Measurements from ENCODE around the gene SPRY2.

The SPRY2 gene, protein sequence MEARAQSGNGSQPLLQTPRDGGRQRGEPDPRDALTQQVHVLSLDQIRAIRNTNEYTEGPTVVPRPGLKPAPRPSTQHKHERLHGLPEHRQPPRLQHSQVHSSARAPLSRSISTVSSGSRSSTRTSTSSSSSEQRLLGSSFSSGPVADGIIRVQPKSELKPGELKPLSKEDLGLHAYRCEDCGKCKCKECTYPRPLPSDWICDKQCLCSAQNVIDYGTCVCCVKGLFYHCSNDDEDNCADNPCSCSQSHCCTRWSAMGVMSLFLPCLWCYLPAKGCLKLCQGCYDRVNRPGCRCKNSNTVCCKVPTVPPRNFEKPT
- long read RNA-seq, donor 1, transcript SPRY2-202 (2 exons, 2,111 nt), result major isoform, 24 of 38 reads
- long read RNA-seq, donor 1, partial matches to known transcripts, result 14 of 38 reads
- long read RNA-seq, donor 1, other reads (novel, unspliced or antisense), result 0 of 38 reads
- long read RNA-seq, donor 2, transcript SPRY2-202 (2 exons, 2,111 nt), result major isoform, 17 of 22 reads
- long read RNA-seq, donor 2, partial matches to known transcripts, result 5 of 22 reads
- long read RNA-seq, donor 2, other reads (novel, unspliced or antisense), result 0 of 22 reads
- long read RNA-seq, donor 3, transcript SPRY2-202 (2 exons, 2,111 nt), result major isoform, 8 of 8 reads
- long read RNA-seq, donor 3, partial matches to known transcripts, result 0 of 8 reads
- long read RNA-seq, donor 3, other reads (novel, unspliced or antisense), result 0 of 8 reads
- long read RNA-seq, donor 4, transcript SPRY2-202 (2 exons, 2,111 nt), result major isoform, 12 of 12 reads
- long read RNA-seq, donor 4, partial matches to known transcripts, result 0 of 12 reads
- long read RNA-seq, donor 4, other reads (novel, unspliced or antisense), result 0 of 12 reads
- long read RNA-seq, donor 5, transcript SPRY2-202 (2 exons, 2,111 nt), result major isoform, 16 of 16 reads
- long read RNA-seq, donor 5, partial matches to known transcripts, result 0 of 16 reads
- long read RNA-seq, donor 5, other reads (novel, unspliced or antisense), result 0 of 16 reads
- long read RNA-seq, donor 6, transcript SPRY2-202 (2 exons, 2,111 nt), result major isoform, 31 of 31 reads
- long read RNA-seq, donor 6, partial matches to known transcripts, result 0 of 31 reads
- long read RNA-seq, donor 6, other reads (novel, unspliced or antisense), result 0 of 31 reads
- long read RNA-seq, donor 7, transcript SPRY2-202 (2 exons, 2,111 nt), result major isoform, 35 of 36 reads
- long read RNA-seq, donor 7, partial matches to known transcripts, result 0 of 36 reads
- long read RNA-seq, donor 7, other reads (novel, unspliced or antisense), result 0 of 36 reads
- long read RNA-seq, donor 8, transcript SPRY2-202 (2 exons, 2,111 nt), result major isoform, 27 of 29 reads
- long read RNA-seq, donor 8, partial matches to known transcripts, result 0 of 29 reads
- long read RNA-seq, donor 8, other reads (novel, unspliced or antisense), result 0 of 29 reads

DNA sequence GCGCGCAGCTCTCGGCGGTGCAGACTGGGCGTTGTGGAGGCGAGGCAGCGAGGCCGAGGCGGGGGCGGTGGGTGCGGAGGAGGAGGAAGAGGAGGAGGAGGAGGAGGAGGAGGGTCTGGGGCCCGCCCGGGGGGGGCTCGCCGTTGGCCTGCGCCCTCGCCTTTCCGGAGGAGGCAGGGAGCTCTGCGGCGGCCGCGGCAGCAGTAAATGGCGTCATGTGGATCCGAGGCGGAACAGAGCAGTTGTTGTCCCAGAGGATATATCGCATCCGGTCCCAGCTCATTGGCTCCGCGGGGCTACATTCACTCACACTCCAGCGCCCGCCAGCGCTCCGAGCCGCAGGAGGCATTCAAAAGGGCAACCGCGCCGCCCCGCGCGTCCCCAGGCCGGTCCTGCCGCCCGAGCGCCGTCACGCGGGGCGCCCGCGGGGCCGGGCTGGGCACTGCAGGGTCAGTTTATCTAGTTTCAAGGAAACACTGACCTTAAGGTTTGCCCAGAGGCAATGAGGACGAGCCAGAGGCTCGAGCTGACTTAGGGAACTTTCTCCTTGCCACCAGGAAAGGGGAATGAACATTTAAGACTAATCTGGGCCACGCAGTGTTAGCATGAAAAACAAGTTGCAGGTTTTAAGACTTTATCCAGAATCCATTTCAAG is at the start of gene SPRY2:
TSS of gene SPRY2 (minus strand) at position 26 of the 655 bp plus-strand sequence. CDS start 3,421 bp downstream, outside the sequence.
- DNase-seq, result peak; percentile 91

DNA sequence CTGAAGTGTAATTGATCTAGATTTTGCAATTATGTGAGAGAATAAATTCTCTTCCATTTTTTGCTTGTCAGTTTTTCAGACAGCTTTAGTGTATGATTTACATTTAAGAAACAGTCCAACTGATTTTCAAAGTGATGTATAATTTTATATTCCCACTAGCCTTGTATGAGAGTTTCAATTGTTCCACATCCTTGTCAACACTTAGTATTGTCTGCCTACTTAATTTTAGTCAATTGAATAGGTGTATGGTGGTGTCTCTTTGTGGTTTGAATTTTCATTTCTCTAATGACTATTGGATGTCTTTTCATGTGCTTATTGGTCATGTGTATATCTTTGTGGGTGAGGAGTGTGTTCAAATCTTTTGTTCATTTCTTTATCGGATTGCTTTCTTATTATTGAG is 49.4 kb upstream of the SPRY2 start:
- no peak for DNase-seq

DNA sequence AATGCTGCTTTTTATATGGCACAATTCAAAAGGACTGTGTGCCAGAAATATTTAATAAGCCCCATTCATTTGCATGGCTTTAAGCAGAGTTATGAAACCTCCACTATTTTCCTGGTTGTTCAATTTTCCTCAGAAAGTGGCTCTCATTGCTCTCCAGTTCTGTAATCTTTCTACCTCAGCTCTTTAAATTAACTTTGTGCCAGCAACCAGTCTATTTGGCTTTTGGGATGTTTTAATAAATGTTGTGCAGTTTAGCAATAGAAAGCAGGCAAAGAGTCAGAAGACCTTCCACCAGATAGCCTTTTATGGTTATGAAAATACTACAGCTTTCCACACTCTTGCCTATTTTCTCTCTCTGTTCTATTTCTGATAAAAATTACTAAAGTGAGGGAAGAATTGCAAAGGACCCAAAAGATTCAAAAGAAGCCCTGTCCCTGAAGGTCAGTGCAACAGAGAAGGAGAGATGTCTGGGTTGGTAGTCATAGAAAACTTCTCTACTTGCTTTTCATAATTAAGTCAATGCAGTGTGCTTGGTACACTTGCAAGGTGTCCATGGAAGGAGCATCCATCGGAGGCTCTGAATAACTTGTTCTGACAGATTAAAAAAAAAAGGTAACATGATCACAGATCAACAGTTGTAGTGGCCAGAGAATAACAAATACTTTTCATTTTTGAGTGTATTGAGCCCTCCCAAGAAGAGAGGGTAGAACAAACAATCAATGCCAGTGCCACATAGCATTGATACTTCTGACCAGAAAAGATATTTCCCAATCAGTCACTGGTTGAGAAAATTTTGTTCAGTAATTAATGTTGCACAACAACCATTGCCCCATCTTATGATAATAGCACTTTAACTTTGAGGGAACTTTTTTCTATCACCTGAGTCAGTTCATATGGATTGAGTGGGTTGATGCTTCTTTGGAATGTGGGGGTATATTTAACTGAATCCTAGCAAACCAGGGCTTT is 48.4 kb upstream of the SPRY2 start:
- no peak for DNase-seq

DNA sequence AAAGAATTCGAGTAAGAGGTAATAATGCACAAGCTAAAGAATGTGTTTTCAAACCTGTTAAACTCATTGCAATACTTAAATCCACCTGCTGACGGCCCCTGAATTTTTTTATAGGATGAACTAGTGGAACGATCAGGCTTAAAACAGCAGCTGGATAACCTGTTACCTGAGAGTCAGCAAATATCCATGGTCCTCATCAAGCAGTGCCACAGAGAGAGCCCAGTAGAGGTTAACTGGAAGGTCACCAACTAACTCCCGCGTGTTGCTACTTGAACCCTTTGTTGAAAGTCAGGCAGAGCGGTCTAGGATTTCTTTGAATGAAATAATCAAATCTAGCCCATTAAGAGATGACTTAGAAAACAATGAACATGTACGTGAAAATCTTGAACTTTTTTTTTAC is 47.6 kb upstream of the SPRY2 start:
- no peak for DNase-seq

DNA sequence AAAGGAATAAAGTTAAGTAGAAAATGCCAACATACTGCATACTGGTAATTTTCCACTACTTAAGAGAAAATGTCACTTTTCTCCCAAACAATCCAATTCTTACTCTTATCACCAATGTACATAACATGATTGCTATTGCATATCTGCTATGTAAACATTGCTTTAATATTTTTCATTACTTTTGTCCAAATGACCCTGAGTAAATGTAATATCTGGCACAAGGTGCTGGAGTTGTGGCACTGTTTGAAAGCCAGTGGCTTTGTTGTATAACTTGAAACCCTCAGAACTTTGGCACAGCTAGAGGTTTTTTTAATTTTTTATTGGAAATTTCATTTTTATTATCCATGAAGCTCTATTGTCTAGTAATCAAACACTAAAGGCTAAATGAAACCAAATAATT is 45.7 kb upstream of the SPRY2 start:
- DNase-seq, result no peak

DNA sequence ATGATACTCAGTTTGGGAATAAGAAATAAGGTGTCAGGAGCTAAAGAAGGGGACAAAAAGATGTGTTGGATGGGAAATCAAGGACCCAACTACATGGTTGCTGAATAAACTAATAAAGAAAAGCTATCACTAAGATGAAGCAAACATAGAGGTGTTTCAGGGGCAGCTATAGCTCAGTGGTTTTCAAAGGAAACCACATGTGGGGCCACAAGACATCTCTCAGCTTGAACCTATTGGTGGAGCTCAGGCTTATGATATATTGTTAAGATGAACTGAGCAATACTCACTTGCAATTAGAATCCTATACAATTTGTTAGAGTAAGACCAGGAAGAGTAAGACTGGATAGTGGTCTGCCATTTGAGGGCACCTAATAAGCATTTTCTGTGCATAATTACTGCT is 45.1 kb upstream of the SPRY2 start:
- no peak for DNase-seq

DNA sequence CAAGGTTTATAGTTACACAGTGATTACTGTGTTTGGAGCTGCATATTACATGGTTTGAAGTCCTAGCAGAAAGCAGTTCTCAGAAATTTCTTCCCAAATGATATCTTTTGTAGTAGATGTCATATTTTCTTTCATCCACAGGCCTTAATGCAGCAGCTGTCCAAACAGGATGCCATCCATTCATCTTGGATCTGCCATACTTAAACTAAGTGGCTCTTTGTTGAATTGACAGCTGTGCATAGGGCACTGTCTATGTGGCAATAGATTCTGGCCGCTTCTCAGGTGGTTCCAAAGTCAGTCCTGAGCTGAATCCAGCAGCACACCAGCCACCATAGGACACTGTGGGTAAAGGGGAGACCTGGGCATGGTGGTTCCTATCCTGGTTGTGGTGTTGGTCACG is 41.6 kb upstream of the SPRY2 start:
- DNase-seq, result no peak

DNA sequence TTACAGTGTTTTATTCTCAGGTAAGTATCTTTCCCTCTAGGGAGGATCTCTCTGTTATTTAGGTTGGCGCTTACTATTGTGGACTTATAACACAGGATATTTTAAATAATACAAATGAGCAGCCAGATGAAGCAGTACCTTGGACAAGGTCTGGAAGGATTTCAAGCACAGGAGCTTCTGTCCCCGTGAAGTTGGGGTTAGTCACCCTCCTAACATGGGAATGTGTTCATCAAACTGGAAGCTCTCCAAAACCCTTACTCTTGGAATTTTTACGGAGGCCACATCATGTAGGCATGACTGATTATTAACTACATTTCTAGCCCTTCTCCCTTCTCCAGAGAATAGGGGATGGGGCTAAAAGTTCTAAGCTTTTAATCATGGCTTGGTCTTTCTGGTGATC is 38.3 kb upstream of the SPRY2 start:
- no peak for DNase-seq

DNA sequence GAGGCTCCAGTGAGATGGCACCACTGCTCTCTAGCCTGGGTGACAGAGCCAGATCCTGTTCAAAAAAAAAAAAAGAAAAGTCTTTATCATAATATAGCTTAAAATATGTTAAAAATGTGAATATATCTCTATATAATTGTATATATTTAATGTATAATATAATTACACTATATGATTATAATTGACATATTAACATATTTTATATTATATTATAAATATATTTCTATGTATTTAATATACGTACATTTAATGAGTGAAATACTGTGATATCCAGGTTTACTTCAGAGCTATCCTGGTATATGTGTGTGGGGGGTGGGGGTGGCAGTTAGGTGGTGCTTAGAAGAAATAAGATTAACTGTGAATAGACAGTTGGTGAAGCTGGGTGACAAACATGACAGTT is 35.6 kb upstream of the SPRY2 start:
- no peak for DNase-seq

DNA sequence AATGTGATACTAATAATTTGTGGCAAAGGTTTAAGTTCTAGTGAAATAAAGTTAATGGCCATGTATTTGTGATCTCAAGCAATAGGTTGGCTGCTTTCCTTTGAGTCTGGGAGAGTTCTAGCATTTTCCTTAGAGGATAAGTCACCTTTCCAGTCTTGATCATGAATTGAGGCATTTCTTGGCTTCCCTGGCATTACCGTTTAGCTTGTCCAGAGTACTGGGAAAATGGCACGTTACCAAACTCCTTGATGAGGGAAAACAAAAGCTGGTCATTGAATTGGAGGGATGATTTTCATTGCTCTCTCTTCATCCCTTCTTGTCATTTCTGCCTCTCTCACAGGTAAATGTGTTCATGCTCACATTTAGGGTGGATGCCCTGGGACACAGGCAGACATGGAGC is 34.0 kb upstream of the SPRY2 start:
- DNase-seq, result no peak

DNA sequence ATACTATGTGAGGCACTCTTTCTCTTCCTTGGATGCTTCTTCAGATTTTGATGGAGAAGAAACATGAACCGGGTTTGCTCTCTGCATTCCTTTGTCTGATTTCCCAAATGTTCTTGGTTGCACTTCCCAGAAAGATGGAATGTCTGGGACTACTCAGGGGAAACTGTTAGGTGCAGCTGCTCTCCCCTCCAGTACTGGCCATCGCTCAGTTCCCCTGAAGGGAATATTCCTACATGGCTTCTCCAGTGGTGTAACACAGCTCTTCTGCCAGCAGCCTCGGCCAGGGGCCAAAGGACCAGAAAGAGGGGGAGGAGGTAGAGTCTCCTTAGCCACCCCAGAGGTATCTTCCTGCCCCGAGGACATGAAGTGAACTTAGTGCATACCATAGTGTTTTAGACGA is 33.5 kb upstream of the SPRY2 start:
- DNase-seq, result no peak

DNA sequence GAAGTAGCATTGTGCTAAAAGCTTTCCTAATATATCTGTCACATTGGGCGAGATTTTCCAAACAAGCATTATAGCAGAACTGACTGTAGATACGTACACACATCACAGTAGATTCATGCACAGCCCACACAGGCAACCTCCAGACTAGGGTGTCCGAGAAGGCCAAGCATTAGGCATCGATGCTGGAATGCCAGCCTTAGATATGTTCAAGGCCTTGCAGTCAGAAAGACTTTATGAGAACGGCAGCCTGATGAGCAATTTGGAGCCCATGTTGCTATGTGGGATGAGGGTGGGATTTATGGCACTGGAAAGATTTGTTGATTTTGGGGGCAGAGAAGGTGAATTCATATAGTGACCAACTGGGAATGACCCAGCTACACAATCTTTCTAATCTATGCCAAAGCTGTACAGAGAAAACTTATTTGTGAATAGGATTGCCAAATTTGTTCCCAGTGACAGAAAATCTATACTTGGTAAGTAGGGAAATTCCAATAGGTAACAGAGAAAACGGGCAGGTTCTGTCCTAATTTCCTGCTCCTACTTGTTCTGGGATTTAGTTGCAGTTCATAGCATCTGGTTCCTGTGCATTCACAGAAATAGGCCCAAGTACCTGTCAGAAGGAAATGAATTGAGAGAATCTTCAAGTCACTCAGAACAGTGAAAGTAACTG is 31.0 kb upstream of the SPRY2 start:
- DNase-seq, result no peak

DNA sequence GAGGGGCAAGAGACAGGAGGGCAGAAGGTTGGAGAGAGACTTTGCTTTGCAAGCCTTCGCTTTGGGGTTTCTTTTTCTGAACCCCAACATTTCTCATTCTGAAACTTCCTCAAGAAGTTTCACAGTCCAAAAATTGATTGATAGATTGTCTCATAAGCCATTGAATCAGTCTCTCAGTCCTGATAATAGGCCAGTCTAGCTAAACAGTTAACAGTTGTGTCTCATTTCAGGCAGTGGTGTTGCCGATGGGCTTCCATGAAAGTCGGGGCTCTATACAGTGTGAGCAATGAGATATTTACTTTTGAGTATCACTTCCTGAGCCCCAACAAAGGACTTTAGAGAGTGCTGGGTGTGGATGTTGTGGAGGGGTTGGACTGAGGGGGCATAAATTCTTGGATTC is 26.5 kb upstream of the SPRY2 start:
- no peak for DNase-seq

DNA sequence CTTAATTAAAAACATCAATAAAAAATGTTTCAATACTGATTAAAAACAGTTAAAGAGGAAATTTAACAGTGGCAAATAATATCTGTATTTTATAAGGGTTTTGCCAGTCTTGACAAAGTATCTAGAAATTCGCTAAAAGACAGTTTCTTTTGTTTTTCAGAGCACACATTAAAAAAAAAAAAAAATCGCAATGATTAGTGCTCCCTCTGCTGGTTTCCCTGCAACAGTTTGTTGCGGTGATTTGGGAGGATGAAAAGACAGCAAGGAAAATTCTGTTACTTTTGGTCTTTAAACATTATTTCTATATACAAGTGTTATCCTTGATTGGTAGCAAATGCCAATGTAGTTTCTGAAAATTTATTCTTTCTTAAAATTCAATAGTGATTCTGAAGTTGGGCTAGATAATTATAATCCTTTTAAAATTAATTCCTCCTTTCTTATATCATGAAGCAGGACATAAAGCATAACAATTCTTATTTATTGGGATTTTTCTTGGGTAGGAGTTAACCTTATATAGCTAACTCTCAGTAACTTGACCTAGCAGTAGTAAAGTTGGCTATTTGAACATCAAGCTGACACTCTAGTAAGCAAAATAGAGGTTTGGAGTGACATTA is 23.1 kb upstream of the SPRY2 start:
- peak; percentile 18 for DNase-seq

DNA sequence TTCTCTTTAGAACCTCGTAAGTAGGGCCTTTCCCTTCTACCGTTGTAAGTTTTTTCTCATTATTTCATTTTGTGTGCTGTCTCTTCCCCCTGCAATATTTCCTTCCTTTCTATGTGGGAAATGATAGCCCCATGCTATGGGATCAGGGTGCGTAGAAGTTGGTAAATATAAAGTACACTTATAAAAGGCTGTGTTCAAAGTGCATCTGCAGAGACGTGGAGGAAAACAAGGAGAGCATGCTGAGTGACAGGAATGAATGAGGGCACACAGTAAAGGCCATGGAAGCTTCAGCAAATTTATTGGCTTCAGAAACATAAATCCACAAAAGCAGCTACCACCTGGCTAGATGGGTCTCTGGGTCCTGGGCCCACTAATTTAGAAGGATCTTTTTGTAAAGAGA is 21.6 kb upstream of the SPRY2 start:
- no peak for DNase-seq

DNA sequence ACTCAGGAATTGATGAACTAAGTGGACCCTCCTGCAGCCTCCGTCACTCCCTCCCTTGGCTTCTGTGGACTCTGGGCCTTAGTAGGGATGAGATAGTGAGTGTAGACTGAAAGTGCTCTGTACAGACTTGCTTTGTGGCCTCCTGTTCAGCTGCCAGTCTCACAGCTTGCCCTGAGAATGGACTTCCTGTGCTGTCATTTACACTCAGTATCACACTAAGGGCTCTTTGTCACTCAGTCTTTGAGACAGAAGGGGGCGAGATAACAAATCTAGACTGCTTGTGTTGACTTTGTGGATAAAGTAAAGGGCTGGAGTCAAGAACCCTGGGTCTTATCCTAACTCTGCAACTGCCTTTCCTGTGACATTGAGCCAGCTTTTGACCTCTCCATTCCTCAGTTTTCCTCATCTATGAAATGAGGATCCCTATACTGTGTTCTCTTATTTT is 21.0 kb upstream of the SPRY2 start:
- peak; percentile 17 for DNase-seq

DNA sequence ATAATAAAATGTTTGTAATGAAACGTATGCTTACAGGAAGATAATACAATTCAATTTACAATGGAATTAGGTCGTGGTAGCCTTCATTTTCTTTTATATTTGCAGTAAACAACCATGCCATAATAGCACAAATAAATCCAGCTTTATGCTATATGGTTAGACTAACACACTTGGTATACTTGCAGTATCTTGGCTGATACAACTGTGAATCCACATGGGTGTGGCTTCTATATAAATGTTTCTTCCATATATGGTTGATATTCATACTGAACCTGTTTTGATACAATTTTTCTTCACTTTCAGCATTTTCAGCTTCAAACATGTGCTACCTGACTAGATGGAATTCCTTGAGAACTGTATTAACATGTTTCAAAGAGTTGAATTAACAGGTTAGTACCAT is 20.4 kb upstream of the SPRY2 start:
- no peak for DNase-seq

DNA sequence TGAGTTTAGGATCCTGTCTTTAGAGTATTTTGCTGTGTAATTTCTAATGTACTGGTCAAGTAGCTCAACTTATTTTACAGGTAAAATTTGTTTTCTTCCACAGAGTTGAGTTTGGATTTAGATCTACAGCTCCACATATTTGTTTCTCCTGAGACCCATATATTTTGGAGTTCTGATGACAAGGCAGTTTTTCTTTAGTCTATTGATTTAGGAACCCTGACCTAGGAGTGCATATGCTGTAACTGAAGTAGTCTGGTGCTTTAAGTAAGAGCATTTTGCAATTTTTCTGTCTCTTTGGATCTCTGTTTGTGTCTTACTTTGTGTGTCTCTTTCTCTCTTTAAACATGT is 19.5 kb upstream of the SPRY2 start:
- peak; percentile 29 for DNase-seq

DNA sequence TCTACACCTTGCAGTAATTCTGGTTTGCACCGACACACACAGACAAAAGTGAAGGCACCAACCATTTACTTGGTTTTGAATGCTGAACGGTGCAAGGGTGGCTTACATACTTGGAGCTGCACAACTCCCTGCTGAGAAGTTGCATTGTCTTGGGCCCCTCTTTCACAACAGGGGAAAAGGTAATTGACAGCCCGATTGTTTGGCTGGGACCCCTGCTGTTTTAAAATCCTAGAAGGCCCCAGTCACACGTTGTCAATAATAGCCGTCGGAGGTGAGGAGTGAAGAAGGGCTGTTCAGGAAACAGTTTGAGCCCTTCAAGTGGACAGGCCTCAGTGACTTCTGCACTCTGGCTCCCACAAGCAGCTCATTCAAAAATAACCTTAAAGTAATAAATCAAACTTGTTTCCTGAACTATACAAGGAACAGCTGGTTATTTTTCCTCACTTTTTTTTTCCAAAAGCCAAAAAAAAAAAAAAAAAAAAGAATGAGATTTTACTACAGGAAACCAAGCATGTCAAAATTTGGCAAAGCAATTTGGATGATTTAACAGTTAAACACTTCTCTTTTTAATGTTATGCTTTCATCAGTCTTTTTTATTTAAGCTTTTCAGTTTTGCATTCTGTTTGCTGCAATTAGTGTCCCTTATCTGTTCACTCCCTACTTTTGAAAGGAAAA is 19.0 kb upstream of the SPRY2 start:
- peak; percentile 71 for DNase-seq

All from right kidney (tissue), 9 donors.